ENCODE measurements around the gene ZDHHC7. TPM values are rescaled to one million over a fixed set of nuclear protein-coding genes. Genes with fewer than 3 reads are reported as not detected.

The ZDHHC7 gene
- total RNA-seq, 1 experiment from 2014 or later, result 39.9 TPM

GRCh38 chr16:85052536-85052935, 41.2 kb upstream of the ZDHHC7 start:
- DNase-seq (ENCODE audit: low read depth, low spot score) (no peak), ATAC-seq (no peak)
- no peak overlapping the region for H3K4me3 ChIP-seq (replicated peaks in 1 of 2; ENCODE audit: low read depth in 1 of 2, low read length in 2 of 2)
- no peaks in the 10 kb centered on the region for H4K20me1 ChIP-seq (ENCODE audit: insufficient read depth)
- ChIA-PET RAD21 (ENCODE audit: low non-redundant PET in 1 of 2, low total read pairs in 2 of 2, uncharacterized antibody in 2 of 2, unreplicated experiment in 2 of 2) (no interaction called here), CTCF (no interaction called here), POLR2A (no interaction called here)
- no peak overlapping the region for H3K27ac ChIP-seq (ENCODE audit: low read depth, low read length)
- H3K79me2 ChIP-seq (ENCODE audit: insufficient read depth, low read length), result no peaks in the 10 kb centered on the region
- no peak for TF ChIP-seq ZFX (IDR thresholded peaks at IDR 0.05)
- no peak for TF ChIP-seq SP1 (IDR thresholded peaks at IDR 0.05; ENCODE audit: low read depth)
- TF ChIP-seq FOSL1 (IDR thresholded peaks at IDR 0.05; ENCODE audit: low read depth), result no peak
- TF ChIP-seq EZH2 (IDR thresholded peaks at IDR 0.05), result no peak
- TF ChIP-seq POLR2A (IDR thresholded peaks at IDR 0.05; ENCODE audit: borderline replicate concordance, extremely low read depth, insufficient read depth, insufficient read length), result no peak
- no peak for TF ChIP-seq EZH2phosphoT487 (IDR thresholded peaks at IDR 0.05; ENCODE audit: borderline replicate concordance)
- TF ChIP-seq ELF1 (IDR thresholded peaks at IDR 0.05; ENCODE audit: borderline replicate concordance, low read depth), result no peak
- no peak for TF ChIP-seq RAD21 (IDR thresholded peaks at IDR 0.05; ENCODE audit: low read depth)
- TF ChIP-seq TCF7L2 (IDR thresholded peaks at IDR 0.05; ENCODE audit: borderline replicate concordance, extremely low read depth, insufficient read depth, insufficient read length), result no peak
- no peak for TF ChIP-seq ZBTB33 (IDR thresholded peaks at IDR 0.05; ENCODE audit: extremely low read depth, insufficient replicate concordance, low read length)
- no peak overlapping the region for H3K9ac ChIP-seq (ENCODE audit: low read length)
- H3K9me2 ChIP-seq (ENCODE audit: insufficient read depth), result no peaks in the 10 kb centered on the region
- H2AFZ ChIP-seq (ENCODE audit: low read depth, low read length, poor library complexity, severe bottlenecking), result no peak overlapping the region
- H3K27me3 ChIP-seq (ENCODE audit: insufficient read depth, low read length), result no peaks in the 10 kb centered on the region
- intact Hi-C loops (cut with micrococcal nuclease), result no loop called here
- no peaks in the 10 kb centered on the region for H3K9me3 ChIP-seq (ENCODE audit: control insufficient read depth in 1 of 2, insufficient read depth in 1 of 2, low read depth in 1 of 2, low read length in 2 of 2)
- no peaks in the 10 kb centered on the region for H3K36me3 ChIP-seq (ENCODE audit: control insufficient read depth in 1 of 2, insufficient read depth in 2 of 2, low read length in 2 of 2)
- BruUV-seq (replicated peaks), result no TSS peak
- no peak overlapping the region for H3K4me2 ChIP-seq (ENCODE audit: low read length)
- peaks cover 2 to 7% of the 10 kb centered on the region in 2 experiments; a peak in 2 of 4 replicates for H3K4me1 ChIP-seq (ENCODE audit: control insufficient read depth in 1 of 2, insufficient read depth in 2 of 2, low read length in 2 of 2)
